SK-N-SH treated with all-trans-retinoic acid at 6 μM for 48 hours (cell line): ENCODE data around the gene ORM1.

Experiments used
- ATAC-seq: fragments of 200-7000 bp; cut with Tn5 transposase; 3 replicates; pipeline ENCODE4 v1.9.1; 2020; ENCODE audit warnings: mild to moderate bottlenecking, moderate library complexity
- BACH2 ChIP-seq: fragments of 250-450 bp; sonication (Bioruptor Pico); IDR thresholded peaks from 2 replicates; pipeline ENCODE4 v1.9.0; 2021; ENCODE audit warnings: mild to moderate bottlenecking, borderline replicate concordance
- CSDC2 ChIP-seq: fragments of 250-450 bp; sonication (Bioruptor Pico); IDR thresholded peaks from 2 replicates; pipeline ENCODE4 v1.5.0; 2020; ENCODE audit warnings: mild to moderate bottlenecking, moderate library complexity
- ESRRG ChIP-seq: fragments of 250-450 bp; sonication (Bioruptor Pico); IDR thresholded peaks from 2 replicates; pipeline ENCODE4 v1.6.1; 2021; ENCODE audit warnings: mild to moderate bottlenecking
- GLIS3 ChIP-seq: fragments of 250-450 bp; sonication (Bioruptor Pico); IDR thresholded peaks from 2 replicates; pipeline ENCODE4 v1.5.0; 2020; ENCODE audit warnings: mild to moderate bottlenecking, moderate library complexity
- ISL1 ChIP-seq: fragments of 250-450 bp; sonication (Bioruptor Pico); IDR thresholded peaks from 2 replicates; pipeline ENCODE4 v2.1.2; 2022; ENCODE audit warnings: mild to moderate bottlenecking, moderate library complexity
- OSR1 ChIP-seq: fragments of 250-450 bp; sonication (Bioruptor Pico); IDR thresholded peaks from 2 replicates; pipeline ENCODE4 v1.8.0; 2022; ENCODE audit warnings: moderate library complexity, mild to moderate bottlenecking, inconsistent platforms
- PPARA ChIP-seq: fragments of 250-450 bp; sonication (Bioruptor Pico); IDR thresholded peaks from 2 replicates; pipeline ENCODE4 v1.5.0; 2020; ENCODE audit warnings: mild to moderate bottlenecking, borderline replicate concordance
- RARB ChIP-seq: fragments of 250-450 bp; sonication (Bioruptor Pico); IDR thresholded peaks from 2 replicates; pipeline ENCODE4 v1.8.0; 2021; ENCODE audit warnings: mild to moderate bottlenecking, moderate library complexity
- SNAI2 ChIP-seq: fragments of 250-450 bp; sonication (Bioruptor Pico); IDR thresholded peaks from 2 replicates; pipeline ENCODE4 v1.5.0; 2020; ENCODE audit warnings: mild to moderate bottlenecking, moderate library complexity
- TCF4 ChIP-seq: fragments of 250-450 bp; sonication (Bioruptor Pico); IDR thresholded peaks from 2 replicates; pipeline ENCODE4 v1.8.0; 2021; ENCODE audit warnings: mild to moderate bottlenecking, moderate library complexity, borderline replicate concordance
- ZC3H10 ChIP-seq: fragments of 250-450 bp; sonication (Bioruptor Pico); IDR thresholded peaks from 2 replicates; pipeline ENCODE4 v1.5.1; 2021; ENCODE audit warnings: mild to moderate bottlenecking, moderate library complexity
- ZFP3 ChIP-seq: fragments of 250-450 bp; sonication (Bioruptor Pico); IDR thresholded peaks from 2 replicates; pipeline ENCODE4 v1.5.0; 2020; ENCODE audit warnings: mild to moderate bottlenecking, moderate library complexity
- ZFP30 ChIP-seq: fragments of 450-650 bp; formaldehyde crosslinking; IDR thresholded peaks from 2 replicates; pipeline ENCODE4 v1.5.0; 2022; ENCODE audit warnings: mild to moderate bottlenecking, moderate library complexity
- ZNF70 ChIP-seq: fragments of 450-650 bp; formaldehyde crosslinking; IDR thresholded peaks from 2 replicates; pipeline ENCODE4 v1.5.0; 2020; ENCODE audit warnings: mild to moderate bottlenecking, moderate library complexity
- ZNF8 ChIP-seq: fragments of 450-650 bp; formaldehyde crosslinking; IDR thresholded peaks from 2 replicates; pipeline ENCODE4 v1.5.0; 2020; ENCODE audit warnings: mild to moderate bottlenecking, moderate library complexity
- TF ChIP-seq, protein P1 (sequence below): fragments of 250-450 bp; sonication (Bioruptor Pico); IDR thresholded peaks from 2 replicates; pipeline ENCODE4 v1.5.1; 2021; ENCODE audit warnings: mild to moderate bottlenecking, moderate library complexity
- TF ChIP-seq, protein P2 (sequence below): fragments of 250-450 bp; sonication (Bioruptor Pico); IDR thresholded peaks from 2 replicates; pipeline ENCODE4 v1.8.0; 2020; ENCODE audit warnings: mild to moderate bottlenecking, moderate library complexity, borderline replicate concordance
- TF ChIP-seq, protein P3 (sequence below): fragments of 250-450 bp; sonication (Bioruptor Pico); IDR thresholded peaks from 2 replicates; pipeline ENCODE4 v1.5.1; 2020; ENCODE audit warnings: low read depth, mild to moderate bottlenecking, moderate library complexity
- TF ChIP-seq, protein P4 (sequence below): fragments of 250-450 bp; sonication (Bioruptor Pico); IDR thresholded peaks from 2 replicates; pipeline ENCODE4 v1.5.0; 2020; ENCODE audit warnings: mild to moderate bottlenecking, moderate library complexity
- TF ChIP-seq, protein P5 (sequence below): fragments of 250-450 bp; sonication (Bioruptor Pico); IDR thresholded peaks from 2 replicates; pipeline ENCODE4 v1.8.0; 2021; ENCODE audit warnings: low read depth, mild to moderate bottlenecking, moderate library complexity, borderline replicate concordance

The ORM1 gene

DNA sequence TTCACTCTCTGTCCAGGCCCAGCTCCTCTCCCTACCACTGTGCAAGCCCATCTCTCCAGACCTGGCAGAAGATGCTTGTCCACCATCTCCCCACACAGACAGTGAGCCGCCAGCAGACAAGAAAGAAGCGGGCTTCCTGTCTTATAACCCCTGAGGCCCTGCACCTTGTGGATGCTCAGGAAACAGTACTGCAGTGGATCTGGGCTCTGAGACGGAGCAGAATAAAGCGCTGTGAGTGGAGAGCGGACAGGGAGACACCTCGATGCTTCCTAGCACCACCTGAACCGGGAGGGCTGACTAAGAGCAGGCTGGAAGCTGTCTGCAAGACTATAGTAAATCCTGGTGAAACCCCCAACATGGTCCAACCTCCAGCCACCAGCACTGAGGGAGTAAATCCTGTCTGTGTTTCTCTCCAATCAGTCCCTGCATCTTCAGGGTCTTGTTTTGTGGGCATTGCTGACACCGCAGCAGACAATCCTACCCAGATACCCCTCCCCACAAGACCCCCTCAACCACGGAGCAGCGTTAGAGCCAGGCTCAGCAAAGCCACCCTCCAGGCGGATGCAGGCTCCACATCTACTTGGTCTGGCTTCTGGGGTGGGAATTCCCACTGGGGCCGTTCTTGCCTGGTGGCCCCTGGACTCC, 25.5 kb downstream of the ORM1 start (continued):
- TF ChIP-seq ESRRG (CRISPR knock-in tag) (no peak), ZFP3 (CRISPR knock-in tag) (no peak)
- TF ChIP-seq, protein P1, sequence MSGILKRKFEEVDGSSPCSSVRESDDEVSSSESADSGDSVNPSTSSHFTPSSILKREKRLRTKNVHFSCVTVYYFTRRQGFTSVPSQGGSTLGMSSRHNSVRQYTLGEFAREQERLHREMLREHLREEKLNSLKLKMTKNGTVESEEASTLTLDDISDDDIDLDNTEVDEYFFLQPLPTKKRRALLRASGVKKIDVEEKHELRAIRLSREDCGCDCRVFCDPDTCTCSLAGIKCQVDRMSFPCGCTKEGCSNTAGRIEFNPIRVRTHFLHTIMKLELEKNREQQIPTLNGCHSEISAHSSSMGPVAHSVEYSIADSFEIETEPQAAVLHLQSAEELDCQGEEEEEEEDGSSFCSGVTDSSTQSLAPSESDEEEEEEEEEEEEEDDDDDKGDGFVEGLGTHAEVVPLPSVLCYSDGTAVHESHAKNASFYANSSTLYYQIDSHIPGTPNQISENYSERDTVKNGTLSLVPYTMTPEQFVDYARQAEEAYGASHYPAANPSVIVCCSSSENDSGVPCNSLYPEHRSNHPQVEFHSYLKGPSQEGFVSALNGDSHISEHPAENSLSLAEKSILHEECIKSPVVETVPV (CRISPR knock-in tag): no peak

DNA sequence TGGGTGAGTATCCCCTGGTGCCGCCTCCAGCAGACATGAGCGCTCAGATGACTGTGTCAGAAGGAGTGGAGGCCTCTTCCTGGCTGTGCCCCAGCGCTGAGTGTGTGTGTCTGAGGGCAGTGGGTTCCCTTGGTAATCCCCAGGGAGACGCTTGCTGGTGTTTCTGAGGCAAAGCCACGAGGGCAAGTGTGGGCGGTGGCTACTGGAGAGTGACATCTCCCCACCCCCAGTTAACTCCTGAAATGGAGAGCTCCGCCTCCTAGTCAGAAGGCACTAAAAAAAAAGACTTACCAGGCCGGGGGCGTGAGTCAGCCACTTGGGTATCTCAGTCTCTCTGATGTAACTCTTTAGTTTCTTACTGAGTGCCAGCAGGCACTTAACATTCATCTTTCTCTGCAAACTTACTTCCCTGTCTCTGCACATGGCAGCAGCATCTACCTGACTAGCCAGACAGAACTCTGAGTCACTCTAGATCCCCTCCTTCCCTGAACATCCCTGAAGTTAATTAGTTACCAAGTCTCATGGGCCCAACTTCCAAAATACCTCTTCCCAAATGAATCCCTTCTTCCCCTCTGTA, 26.1 kb downstream of the ORM1 start:
- ATAC-seq: peak; percentile 95

DNA sequence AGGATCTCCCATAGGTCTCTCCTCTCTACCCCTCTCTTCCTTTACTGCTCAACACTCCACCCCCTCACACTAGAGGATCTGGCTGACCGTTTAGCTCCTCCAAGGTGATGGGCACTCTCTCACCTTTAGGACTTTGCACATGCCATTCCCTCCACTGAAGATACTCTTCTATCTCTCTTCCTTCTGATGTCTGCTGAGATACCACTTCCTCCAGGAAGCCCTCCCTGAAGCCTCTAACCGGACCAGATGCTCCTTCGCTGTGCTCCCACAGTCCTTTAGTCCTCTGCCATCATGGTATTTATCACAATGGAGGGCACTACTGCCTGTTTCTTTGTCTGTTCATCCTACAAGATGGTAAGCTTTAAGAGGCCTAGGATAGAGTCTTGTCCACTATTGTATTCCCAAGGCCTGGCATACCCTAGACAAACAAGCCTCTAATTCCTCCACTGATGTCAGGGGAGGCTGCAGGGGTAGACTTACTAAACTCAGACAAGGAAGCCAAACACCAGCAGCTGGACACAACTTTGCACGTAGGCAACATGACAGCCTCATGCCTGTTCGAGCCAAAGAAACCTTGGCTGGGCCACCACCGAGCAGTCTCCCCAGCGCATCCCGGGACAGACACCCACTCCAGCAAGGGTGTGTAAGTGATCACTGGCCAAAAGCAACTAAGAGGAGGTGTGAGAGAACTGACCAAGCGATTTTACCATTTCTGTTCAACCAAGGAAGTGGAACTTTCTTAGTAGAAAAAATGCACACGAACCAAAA, 27.0 kb downstream of the ORM1 start:
- TF ChIP-seq, protein P2, sequence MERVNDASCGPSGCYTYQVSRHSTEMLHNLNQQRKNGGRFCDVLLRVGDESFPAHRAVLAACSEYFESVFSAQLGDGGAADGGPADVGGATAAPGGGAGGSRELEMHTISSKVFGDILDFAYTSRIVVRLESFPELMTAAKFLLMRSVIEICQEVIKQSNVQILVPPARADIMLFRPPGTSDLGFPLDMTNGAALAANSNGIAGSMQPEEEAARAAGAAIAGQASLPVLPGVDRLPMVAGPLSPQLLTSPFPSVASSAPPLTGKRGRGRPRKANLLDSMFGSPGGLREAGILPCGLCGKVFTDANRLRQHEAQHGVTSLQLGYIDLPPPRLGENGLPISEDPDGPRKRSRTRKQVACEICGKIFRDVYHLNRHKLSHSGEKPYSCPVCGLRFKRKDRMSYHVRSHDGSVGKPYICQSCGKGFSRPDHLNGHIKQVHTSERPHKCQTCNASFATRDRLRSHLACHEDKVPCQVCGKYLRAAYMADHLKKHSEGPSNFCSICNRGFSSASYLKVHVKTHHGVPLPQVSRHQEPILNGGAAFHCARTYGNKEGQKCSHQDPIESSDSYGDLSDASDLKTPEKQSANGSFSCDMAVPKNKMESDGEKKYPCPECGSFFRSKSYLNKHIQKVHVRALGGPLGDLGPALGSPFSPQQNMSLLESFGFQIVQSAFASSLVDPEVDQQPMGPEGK: no peak
- TF ChIP-seq OSR1 (CRISPR knock-in tag) (no peak), SNAI2 (no peak), ESRRG (CRISPR knock-in tag) (no peak), BACH2 (no peak)
- TF ChIP-seq, all 23 proteins: peak for 0
- no peak for ATAC-seq

More for the DNA sequence above, 26.1 kb downstream of the ORM1 start:
- TF ChIP-seq BACH2 (no peak), RARB (CRISPR knock-in tag) (no peak), ISL1 (CRISPR knock-in tag) (peak; percentile 80), ZNF8 (CRISPR knock-in tag) (no peak)
- TF ChIP-seq, protein P3, sequence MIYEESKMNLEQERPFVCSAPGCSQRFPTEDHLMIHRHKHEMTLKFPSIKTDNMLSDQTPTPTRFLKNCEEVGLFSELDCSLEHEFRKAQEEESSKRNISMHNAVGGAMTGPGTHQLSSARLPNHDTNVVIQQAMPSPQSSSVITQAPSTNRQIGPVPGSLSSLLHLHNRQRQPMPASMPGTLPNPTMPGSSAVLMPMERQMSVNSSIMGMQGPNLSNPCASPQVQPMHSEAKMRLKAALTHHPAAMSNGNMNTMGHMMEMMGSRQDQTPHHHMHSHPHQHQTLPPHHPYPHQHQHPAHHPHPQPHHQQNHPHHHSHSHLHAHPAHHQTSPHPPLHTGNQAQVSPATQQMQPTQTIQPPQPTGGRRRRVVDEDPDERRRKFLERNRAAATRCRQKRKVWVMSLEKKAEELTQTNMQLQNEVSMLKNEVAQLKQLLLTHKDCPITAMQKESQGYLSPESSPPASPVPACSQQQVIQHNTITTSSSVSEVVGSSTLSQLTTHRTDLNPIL: no peak

DNA sequence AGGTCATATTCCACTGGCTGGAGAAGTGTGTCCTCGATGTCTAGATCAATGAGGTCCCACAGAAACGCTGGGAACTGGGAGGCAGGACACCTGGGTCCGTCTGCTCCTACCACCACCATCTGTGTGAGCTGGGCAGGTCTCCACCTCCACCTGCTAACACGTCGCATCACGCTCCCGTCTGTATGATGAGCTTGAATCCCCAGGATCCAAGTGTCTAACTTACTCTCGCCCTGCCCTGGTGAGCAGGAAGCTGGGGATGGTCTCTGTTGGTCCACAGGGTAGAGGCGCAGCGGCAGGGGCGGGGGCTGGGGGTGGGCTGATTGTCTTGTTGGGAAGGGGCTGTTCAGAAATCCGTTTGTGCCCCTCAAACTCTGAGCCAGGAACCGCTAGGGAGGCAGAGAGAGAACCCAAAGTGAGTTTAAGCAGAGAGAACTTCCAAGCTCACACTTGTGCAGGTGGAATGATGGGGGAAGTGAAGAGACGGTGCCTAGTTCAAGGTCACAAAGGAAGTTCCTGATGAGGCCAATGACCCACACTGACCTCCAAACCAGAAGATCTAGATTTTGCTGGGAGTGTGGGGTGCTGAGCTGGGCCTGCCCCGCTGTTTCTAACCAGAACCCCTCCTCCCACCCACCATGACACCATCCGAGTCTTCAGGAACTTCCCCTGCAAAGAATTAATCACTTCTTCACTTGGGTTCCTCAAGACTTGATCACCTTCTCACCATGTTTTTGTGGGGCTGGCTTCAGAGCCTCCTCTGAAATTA, 27.9 kb downstream of the ORM1 start:
- ATAC-seq: no peak
- TF ChIP-seq CSDC2 (CRISPR knock-in tag) (no peak), ZC3H10 (CRISPR knock-in tag) (no peak), ZNF70 (CRISPR knock-in tag) (no peak), ESRRG (CRISPR knock-in tag) (no peak), ZNF8 (CRISPR knock-in tag) (no peak), BACH2 (no peak), ZFP3 (CRISPR knock-in tag) (no peak), TCF4 (CRISPR knock-in tag) (no peak), SNAI2 (no peak), ZFP30 (CRISPR knock-in tag) (no peak), GLIS3 (CRISPR knock-in tag) (no peak), ISL1 (CRISPR knock-in tag) (no peak), PPARA (CRISPR knock-in tag) (no peak)
- TF ChIP-seq, protein P2: no peak
- TF ChIP-seq, protein P4, sequence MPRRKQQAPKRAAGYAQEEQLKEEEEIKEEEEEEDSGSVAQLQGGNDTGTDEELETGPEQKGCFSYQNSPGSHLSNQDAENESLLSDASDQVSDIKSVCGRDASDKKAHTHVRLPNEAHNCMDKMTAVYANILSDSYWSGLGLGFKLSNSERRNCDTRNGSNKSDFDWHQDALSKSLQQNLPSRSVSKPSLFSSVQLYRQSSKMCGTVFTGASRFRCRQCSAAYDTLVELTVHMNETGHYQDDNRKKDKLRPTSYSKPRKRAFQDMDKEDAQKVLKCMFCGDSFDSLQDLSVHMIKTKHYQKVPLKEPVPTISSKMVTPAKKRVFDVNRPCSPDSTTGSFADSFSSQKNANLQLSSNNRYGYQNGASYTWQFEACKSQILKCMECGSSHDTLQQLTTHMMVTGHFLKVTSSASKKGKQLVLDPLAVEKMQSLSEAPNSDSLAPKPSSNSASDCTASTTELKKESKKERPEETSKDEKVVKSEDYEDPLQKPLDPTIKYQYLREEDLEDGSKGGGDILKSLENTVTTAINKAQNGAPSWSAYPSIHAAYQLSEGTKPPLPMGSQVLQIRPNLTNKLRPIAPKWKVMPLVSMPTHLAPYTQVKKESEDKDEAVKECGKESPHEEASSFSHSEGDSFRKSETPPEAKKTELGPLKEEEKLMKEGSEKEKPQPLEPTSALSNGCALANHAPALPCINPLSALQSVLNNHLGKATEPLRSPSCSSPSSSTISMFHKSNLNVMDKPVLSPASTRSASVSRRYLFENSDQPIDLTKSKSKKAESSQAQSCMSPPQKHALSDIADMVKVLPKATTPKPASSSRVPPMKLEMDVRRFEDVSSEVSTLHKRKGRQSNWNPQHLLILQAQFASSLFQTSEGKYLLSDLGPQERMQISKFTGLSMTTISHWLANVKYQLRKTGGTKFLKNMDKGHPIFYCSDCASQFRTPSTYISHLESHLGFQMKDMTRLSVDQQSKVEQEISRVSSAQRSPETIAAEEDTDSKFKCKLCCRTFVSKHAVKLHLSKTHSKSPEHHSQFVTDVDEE (CRISPR knock-in tag): no peak
- TF ChIP-seq, protein P1 (CRISPR knock-in tag): no peak
- TF ChIP-seq, protein P5, sequence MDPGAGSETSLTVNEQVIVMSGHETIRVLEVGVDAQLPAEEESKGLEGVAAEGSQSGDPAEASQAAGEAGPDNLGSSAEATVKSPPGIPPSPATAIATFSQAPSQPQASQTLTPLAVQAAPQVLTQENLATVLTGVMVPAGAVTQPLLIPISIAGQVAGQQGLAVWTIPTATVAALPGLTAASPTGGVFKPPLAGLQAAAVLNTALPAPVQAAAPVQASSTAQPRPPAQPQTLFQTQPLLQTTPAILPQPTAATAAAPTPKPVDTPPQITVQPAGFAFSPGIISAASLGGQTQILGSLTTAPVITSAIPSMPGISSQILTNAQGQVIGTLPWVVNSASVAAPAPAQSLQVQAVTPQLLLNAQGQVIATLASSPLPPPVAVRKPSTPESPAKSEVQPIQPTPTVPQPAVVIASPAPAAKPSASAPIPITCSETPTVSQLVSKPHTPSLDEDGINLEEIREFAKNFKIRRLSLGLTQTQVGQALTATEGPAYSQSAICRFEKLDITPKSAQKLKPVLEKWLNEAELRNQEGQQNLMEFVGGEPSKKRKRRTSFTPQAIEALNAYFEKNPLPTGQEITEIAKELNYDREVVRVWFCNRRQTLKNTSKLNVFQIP: no peak
